Epidermal melanocyte (primary cell): ENCODE results near the gene PYCR2.
A peak's percentile ranks its signal among the peaks of the same experiment; 100 is the strongest.

ENCODE experiments used
- DNase-seq: peaks from one replicate; pipeline ENCODE4 v3.0.0; 2011; ENCODE audit warnings: low spot score; ENCODE audit not compliant: insufficient read length

Gene PYCR2

DNA sequence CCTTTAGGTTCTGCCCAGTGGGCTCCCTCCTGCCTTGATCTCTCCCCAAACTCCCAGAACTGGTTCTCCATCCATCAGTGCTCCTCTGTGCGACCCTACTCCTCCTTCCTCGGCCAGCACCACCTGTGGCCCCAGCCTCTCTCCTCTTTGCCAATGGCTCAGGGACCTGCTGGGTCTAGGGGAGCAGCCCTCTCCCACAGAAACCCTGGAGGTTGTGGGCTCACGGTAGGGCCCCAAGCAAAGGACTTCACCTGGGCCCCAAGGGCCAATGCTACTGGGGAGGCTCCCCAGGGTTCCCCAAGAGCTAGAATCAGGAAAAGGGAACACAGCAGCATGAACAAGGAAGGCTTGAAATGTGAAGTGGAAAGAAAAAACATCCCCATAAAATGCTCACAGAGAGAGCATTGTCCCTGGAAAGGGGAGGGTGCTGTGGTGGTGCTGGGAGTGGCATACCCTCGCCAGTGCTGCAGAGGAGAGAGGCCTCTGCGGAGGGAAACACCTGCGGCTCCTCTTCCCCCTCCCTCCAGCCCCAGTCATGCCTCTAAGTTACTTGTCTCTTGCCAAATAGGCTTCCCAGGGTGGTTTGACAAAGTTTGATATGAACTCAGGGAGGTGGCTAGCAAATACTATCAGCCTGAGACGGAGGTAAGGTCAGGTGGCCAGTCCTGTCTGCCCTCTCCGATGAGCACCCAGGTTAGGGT lies 44.4 kb downstream of the PYCR2 start:
- DNase-seq: peak; percentile 68

- no peak for DNase-seq
Observed at GRCh38 chr1:225878282-225878681, 45.8 kb downstream of the PYCR2 start.

DNA sequence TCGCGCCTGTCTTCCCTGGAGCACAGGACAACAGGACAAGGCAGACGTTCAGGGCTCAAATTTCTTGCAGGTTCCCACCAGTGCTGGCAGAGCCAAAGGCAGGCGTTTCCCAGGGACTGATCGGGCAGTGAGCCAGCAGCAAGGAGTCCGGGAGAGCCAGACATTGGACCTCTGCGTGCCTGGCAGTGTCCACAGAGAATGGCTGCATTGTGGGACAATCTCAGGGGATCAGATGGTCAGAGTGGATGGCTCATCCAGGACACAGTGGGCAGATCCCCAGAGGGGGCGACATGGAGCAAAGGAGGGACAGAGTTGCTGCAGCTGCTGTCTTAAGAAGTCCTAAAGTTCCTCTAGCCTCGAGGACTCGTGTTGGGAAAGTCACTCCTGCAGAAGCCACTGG lies 46.5 kb downstream of the PYCR2 start:
- DNase-seq: peak; percentile 63

GRCh38 chr1:225876900-225877510 lies 47.0 kb downstream of the PYCR2 start:
- no peak for DNase-seq

- DNase-seq: no peak
Observed at GRCh38 chr1:225875044-225875815, 48.8 kb downstream of the PYCR2 start.

DNA sequence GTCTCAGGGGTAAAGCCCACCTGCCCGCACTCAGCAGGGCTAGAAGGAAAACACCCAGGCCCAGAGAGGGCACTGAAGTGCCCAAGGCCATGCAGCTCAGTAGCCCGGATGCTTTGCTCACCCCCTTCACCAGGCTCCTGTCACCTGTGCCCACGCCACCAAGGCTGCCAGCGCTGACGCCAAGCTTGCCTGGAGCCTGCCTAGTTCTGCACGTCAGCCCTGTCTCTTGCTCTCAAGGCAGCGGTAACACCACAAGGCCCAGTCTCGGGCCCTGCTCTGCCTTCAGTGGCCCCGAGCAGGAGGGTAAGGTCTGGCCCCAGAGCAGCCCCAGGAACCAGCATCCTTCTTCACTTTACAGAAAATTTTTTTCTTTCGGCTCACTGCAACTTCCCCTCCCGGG lies 49.6 kb downstream of the PYCR2 start:
- DNase-seq: no peak

DNA sequence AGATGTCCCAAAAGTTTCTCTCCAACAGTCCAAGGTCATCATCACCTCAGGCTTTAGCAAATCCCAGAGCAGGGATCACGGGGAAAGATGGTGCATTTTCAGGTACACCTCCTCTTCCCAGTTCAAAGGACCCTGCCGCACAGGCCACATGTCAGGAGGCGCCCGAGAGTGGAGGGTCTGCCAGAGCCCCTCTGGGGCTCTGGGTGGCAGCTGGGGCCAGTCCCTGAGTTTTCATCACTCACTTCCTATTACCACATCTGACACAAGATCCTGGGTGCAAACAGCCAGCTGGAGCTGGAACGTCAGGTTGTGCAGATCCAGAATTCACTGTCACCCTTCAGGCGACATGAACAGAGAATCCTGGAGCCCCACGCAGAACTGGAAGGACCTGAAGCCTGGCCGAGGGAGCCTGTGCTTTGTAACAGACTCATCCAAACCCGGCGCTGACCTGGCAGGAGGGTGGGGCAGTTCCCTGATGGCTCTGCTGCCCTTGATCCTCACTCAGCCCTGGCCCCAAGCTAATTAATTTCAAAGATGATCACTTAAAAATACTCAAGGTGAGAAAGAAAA lies 50.7 kb downstream of the PYCR2 start:
- DNase-seq: no peak

DNA sequence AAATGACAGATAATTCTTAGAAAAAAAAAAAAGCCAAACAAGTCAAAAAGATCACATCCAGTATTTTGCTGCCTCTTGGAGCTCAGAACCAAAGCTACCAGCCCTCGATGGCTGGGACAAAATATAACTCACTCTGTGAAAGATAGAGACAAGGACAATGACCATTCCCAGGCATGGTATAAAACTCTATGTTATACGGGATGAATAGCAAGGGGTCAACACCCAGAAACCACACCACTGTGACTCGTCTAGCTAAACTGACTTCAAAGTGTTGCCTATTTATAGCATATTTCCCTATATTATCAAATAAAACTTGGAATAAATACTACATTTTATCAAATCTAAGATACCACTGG lies 52.0 kb downstream of the PYCR2 start:
- DNase-seq: no peak

DNA sequence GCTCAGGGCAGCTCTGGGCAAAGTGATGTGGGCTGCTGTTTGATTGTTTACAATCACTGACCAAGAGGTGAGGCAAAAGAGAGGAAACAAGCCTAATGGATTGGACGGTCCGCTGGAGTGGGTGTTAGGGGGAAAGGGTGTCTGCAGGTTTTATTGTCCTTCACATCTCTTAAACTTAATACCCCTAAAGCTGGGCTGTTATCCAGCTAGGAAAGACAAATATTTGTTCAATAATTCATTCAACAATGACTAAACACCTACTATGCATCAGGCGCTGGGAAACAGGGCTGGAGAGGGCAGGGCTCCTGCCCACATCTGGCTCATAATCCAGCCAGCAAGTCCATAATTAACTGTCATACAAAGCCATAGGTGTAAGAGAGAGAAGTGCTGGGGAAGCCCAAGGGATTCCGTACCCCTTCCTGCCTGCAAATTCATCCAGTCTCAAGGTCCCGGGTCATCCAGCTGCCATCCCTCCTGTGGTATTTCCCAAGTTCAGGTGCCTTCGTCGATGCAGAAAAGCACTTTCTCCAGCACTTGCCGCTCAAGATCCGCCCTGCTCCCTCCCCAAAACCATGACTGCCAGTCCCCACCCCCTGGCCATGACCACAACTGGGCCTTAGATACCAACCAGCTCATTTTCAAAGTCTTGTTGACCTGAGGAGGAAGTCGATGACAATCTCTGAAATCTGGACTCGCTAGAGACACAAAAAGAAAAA lies 52.5 kb downstream of the PYCR2 start:
- no peak for DNase-seq

DNA sequence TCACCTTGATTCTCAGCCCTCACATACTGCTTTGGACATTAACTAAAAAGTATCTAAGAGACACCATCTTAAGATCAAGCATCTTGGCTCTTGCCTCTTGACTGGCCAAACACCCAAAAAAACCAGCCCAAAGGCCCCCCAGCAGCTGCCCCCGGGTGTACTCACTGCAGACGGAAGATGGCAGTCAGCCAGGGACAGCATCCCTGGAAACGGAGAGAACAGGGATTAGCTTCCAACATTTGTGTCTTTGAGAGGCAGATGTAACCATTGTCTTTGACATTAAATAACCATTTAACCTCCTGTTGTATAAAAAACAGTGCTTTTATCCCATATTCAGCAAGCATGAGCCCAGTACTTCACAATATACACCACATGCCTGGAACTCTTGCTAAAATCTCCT lies 53.1 kb downstream of the PYCR2 start:
- DNase-seq: no peak
